Keratinocyte (primary cell): ENCODE results near the gene EXOC3L1. TPM values are rescaled to one million over a fixed set of nuclear protein-coding genes. Genes with fewer than 3 reads are reported as not detected.

Experiments used
- DNase-seq: peaks from one replicate; pipeline ENCODE4 v3.0.0-alpha.2; 2011; ENCODE audit warnings: low read depth, missing footprints, low spot score
- FAIRE-seq: peaks from 2 replicates; lab custom pipeline; 2011; peaks lifted over from hg19 to GRCh38; lab: Jason Lieb, UNC
- H2AFZ ChIP-seq: 2 replicates; pipeline ENCODE4 v1.6.0; 2012; ENCODE audit warnings: low read length, control low read depth, inconsistent platforms; ENCODE audit not compliant: control insufficient read depth
- H3K27ac ChIP-seq: 2 replicates; pipeline ENCODE4 v1.5.1; 2011; ENCODE audit warnings: low read length; ENCODE audit not compliant: control insufficient read depth, insufficient read depth
- H3K27me3 ChIP-seq: 3 replicates; pipeline ENCODE4 v1.6.0; 2011; ENCODE audit warnings: low read length; ENCODE audit not compliant: control insufficient read depth, insufficient read depth; ENCODE audit errors: extremely low read depth
- H3K36me3 ChIP-seq, 2 experiments: 2 replicates in 1 of 2; 3 replicates in 1 of 2; pipeline ENCODE4 v1.5.1; 2011; ENCODE audit warnings: low read length in 2 of 2, mild to moderate bottlenecking in 1 of 2; ENCODE audit not compliant: control insufficient read depth in 2 of 2, insufficient read depth in 2 of 2; ENCODE audit errors: extremely low read depth in 1 of 2
- H3K4me1 ChIP-seq: 3 replicates; pipeline ENCODE4 v1.5.1; 2011; ENCODE audit warnings: low read length; ENCODE audit not compliant: control insufficient read depth, insufficient read depth; ENCODE audit errors: extremely low read depth
- H3K4me2 ChIP-seq: 3 replicates; pipeline ENCODE4 v1.6.0; 2011; ENCODE audit warnings: low read depth, low read length; ENCODE audit not compliant: control insufficient read depth, insufficient read depth; ENCODE audit errors: extremely low read depth
- H3K4me3 ChIP-seq, 3 experiments: fragments of 200-600 bp in 1 of 3; sonication (generic) in 1 of 3; 2 replicates in 2 of 3; 3 replicates in 1 of 3; pipeline ENCODE4 v1.5.1; 2011 to 2016; ENCODE audit warnings: low read length in 3 of 3, mild to moderate bottlenecking in 3 of 3, control low read depth in 2 of 3, inconsistent platforms in 1 of 3, low read depth in 1 of 3, mixed read lengths in 1 of 3, mixed run types in 1 of 3, moderate library complexity in 1 of 3; ENCODE audit not compliant: control insufficient read depth in 2 of 3, insufficient read depth in 2 of 3; ENCODE audit errors: extremely low read depth in 1 of 3
- H3K79me2 ChIP-seq: 2 replicates; pipeline ENCODE4 v1.6.0; 2012; ENCODE audit warnings: low read length; ENCODE audit not compliant: control insufficient read depth, insufficient read depth
- H3K9ac ChIP-seq: 3 replicates; pipeline ENCODE4 v1.6.0; 2011; ENCODE audit warnings: low read length; ENCODE audit not compliant: control insufficient read depth, insufficient read depth; ENCODE audit errors: extremely low read depth
- H3K9me1 ChIP-seq: 3 replicates; pipeline ENCODE4 v1.6.0; 2011; ENCODE audit warnings: low read length; ENCODE audit not compliant: control insufficient read depth, insufficient read depth; ENCODE audit errors: extremely low read depth
- H3K9me3 ChIP-seq: 2 replicates; pipeline ENCODE4 v1.5.1; 2012; ENCODE audit warnings: low read depth, low read length; ENCODE audit not compliant: control insufficient read depth
- H4K20me1 ChIP-seq: 3 replicates; pipeline ENCODE4 v1.6.0; 2011; ENCODE audit warnings: low read length; ENCODE audit not compliant: control insufficient read depth, insufficient read depth; ENCODE audit errors: extremely low read depth
- CTCF ChIP-seq, 3 experiments: IDR thresholded peaks in 1 of 3; conservative IDR thresholded peaks in 1 of 3; optimal IDR thresholded peaks in 1 of 3; 2 replicates in 2 of 3; 3 replicates in 1 of 3; pipeline versions ENCODE3 to v1.5.1; 2011; ENCODE audit warnings: low read length in 3 of 3, mild to moderate bottlenecking in 3 of 3, moderate library complexity in 2 of 3, control low read depth in 1 of 3, inconsistent platforms in 1 of 3; ENCODE audit not compliant: insufficient read depth in 2 of 3; ENCODE audit errors: extremely low read depth in 1 of 3
- EZH2 ChIP-seq: IDR thresholded peaks from one replicate; pipeline ENCODE4 v1.6.1; 2012; ENCODE audit warnings: inconsistent platforms, mild to moderate bottlenecking, low read length, moderate library complexity
- dilution Hi-C: fragments of 300-500 bp; cut with MboI; formaldehyde crosslinking; loops from one replicate; pipeline ENCODE4 v1.7.0; 2020; ENCODE audit warnings: low sequenced_read_pairs; ENCODE audit not compliant: extremely low pct_ligation_motif_present
- polyA plus RNA-seq, 5 experiments: library from polyadenylated mRNA; depleted of rRNA in 3 of 5; stranded (reverse) in 3 of 5; stranded (forward) in 1 of 5; unstranded in 1 of 5; fragments of >200 nt; gene quantifications; 1 replicate in 1 of 5; 2 replicates in 3 of 5; 3 replicates in 1 of 5; pipeline versions ENCODE4 v1.2.1 to v1.2.3, GENCODE V29; 2011 to 2012; ENCODE audit warnings: missing spikeins in 2 of 5, low read depth in 1 of 5, low replicate concordance in 1 of 5

Gene EXOC3L1
- polyA plus RNA-seq, 1 donor (not counting 4 experiments of a cell fraction or from before 2014, with no cell fraction given), result not detected

GRCh38 chr16:67228905-67229304, 39.0 kb upstream of the EXOC3L1 start:
- no peak for FAIRE-seq
- Histone ChIP-seq H3K9me1 (no peaks in the 10 kb centered on the region), H3K4me1 (peaks cover 17% of the 10 kb centered on the region), H2AFZ (no peak overlapping the region), H3K36me3 (peaks cover 31 to 34% of the 10 kb centered on the region in 2 experiments), H3K79me2 (peaks cover 19% of the 10 kb centered on the region), H3K9ac (no peak overlapping the region), H4K20me1 (no peaks in the 10 kb centered on the region), H3K4me3 (no peak overlapping the region), H3K9me3 (no peaks in the 10 kb centered on the region), H3K27ac (no peak overlapping the region), H3K27me3 (no peaks in the 10 kb centered on the region), H3K4me2 (no peak overlapping the region)
- TF ChIP-seq EZH2, result no peak
- no peak for TF ChIP-seq CTCF (optimal IDR thresholded peaks at IDR 0.05 in 1 of 3, IDR thresholded peaks at IDR 0.05 in 1 of 3, conservative IDR thresholded peaks at IDR 0.05 in 1 of 3; ENCODE audit: extremely low read depth in 1 of 3, insufficient read depth in 2 of 3, low read length in 3 of 3)
- dilution Hi-C loops, result no loop called here
- no peak for DNase-seq

- dilution Hi-C loops, result no loop called here
- H3K36me3 ChIP-seq, result peaks cover 28 to 31% of the 10 kb centered on the region in 2 experiments
- H3K27ac ChIP-seq, result no peak overlapping the region
- peak overlapping the region; percentile 84 for H3K4me2 ChIP-seq
- DNase-seq (no peak), FAIRE-seq (no peak)
- no peaks in the 10 kb centered on the region for H4K20me1 ChIP-seq
- peak overlapping the region; percentile 77 for H3K9ac ChIP-seq
- no peaks in the 10 kb centered on the region for H3K9me1 ChIP-seq
- H3K79me2 ChIP-seq, result peaks cover 19% of the 10 kb centered on the region
- no peak overlapping the region for H2AFZ ChIP-seq
- H3K4me3 ChIP-seq, result peak overlapping the region; percentile 74 to 80 (median 80)
- H3K27me3 ChIP-seq, result no peaks in the 10 kb centered on the region
- H3K4me1 ChIP-seq, result peaks cover 17% of the 10 kb centered on the region
- H3K9me3 ChIP-seq, result no peaks in the 10 kb centered on the region
- TF ChIP-seq EZH2 (no peak), CTCF (optimal IDR thresholded peaks at IDR 0.05 in 1 of 3, IDR thresholded peaks at IDR 0.05 in 1 of 3, conservative IDR thresholded peaks at IDR 0.05 in 1 of 3; ENCODE audit: extremely low read depth in 1 of 3, insufficient read depth in 2 of 3, low read length in 3 of 3) (no peak)
Observed at GRCh38 chr16:67228034-67228785, 38.3 kb upstream of the EXOC3L1 start.
